Peyer's patch (tissue), 4 donors: Measurements from ENCODE around the gene ITGB3.

Source experiments
- CTCF ChIP-seq, 6 experiments: fragments of 450-650 bp in 4 of 6; fragments of 200-600 bp in 2 of 6; sonication (generic) in 1 of 6; IDR thresholded peaks; one replicate each; pipeline ENCODE4 v1.5.1; 2017 to 2019; ENCODE audit warnings: antibody characterized with exemption in 6 of 6, mild to moderate bottlenecking in 3 of 6, moderate library complexity in 1 of 6
- POLR2A ChIP-seq, 2 donors: fragments of 450-650 bp; IDR thresholded peaks; one replicate each; pipeline ENCODE4 v1.5.1; 2017; ENCODE audit warnings: antibody characterized with exemption in 2 of 2, mild to moderate bottlenecking in 2 of 2, moderate library complexity in 2 of 2

GRCh38 chr17:47267354-47267828 is 13.8 kb downstream of the ITGB3 start:
- TF ChIP-seq CTCF (IDR thresholded peaks at IDR 0.05) (no peak), POLR2A (IDR thresholded peaks at IDR 0.05) (no peak)
